Measurements from ENCODE around the gene UBR2.

Gene UBR2

GRCh38 chr6:42735976-42736375 lies 172.1 kb downstream of the UBR2 start:
- DNase-seq: no peak

DNA sequence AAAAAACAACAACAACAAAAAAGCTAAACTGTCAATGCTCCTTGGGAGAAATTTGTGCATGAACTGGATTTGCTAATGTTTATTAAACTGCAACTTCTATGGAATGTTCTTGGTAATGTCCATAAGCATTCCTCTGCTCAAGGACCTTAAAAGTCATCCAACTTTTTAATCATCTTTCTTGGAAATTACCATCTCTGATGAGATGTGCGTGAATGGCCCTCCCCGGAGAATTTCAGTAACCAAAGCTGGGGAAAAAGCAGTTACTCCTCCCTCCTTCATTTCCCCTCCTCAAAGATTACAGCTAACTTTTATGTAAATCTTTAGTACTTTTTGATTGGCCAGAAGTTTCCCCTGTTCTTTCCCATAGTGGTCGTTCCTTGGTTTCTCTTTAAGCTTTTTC lies 176.9 kb downstream of the UBR2 start:
- no peak for DNase-seq

GRCh38 chr6:42742116-42742894 lies 178.5 kb downstream of the UBR2 start:
- DNase-seq: no peak

Data from activated naive CD4-positive, alpha-beta T cell treated with Interleukin-2 at 50 U/mL for 16 hours (primary cell).